H54 (cell line): ENCODE data around the gene KRT72.

Experiments used
- DNase-seq: peaks from one replicate; pipeline ENCODE4 v3.0.0; 2011; ENCODE audit warnings: low spot score, mixed read lengths; ENCODE audit not compliant: insufficient read length
- FAIRE-seq: peaks from 3 replicates; lab custom pipeline; 2011; peaks lifted over from hg19 to GRCh38; lab: Jason Lieb, UNC
- POLR2A ChIP-seq: IDR thresholded peaks from 2 replicates; pipeline ENCODE4 v1.6.1; 2011; ENCODE audit warnings: low read depth, mild to moderate bottlenecking, low read length

Gene KRT72

DNA sequence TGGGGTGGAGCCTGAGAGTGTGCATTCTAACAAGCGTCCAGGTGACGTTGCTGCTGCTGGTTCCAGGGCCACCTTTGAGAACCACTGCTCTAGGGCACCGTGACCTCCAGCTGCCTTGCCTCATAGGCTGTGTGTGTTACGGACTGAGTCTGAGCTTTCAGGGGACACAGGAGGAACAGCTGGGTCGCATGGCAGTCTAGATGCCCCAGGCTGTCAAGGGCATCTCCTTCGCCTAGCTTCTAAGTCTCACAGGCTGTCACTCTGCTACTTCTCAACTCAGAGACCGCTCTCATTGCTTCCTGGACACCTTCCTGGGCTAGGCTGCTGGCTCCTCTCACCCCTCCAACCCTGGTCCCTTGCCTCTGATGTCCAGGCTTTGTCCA is 16.1 kb upstream of the KRT72 start:
- no peak for FAIRE-seq
- TF ChIP-seq POLR2A: no peak

DNA sequence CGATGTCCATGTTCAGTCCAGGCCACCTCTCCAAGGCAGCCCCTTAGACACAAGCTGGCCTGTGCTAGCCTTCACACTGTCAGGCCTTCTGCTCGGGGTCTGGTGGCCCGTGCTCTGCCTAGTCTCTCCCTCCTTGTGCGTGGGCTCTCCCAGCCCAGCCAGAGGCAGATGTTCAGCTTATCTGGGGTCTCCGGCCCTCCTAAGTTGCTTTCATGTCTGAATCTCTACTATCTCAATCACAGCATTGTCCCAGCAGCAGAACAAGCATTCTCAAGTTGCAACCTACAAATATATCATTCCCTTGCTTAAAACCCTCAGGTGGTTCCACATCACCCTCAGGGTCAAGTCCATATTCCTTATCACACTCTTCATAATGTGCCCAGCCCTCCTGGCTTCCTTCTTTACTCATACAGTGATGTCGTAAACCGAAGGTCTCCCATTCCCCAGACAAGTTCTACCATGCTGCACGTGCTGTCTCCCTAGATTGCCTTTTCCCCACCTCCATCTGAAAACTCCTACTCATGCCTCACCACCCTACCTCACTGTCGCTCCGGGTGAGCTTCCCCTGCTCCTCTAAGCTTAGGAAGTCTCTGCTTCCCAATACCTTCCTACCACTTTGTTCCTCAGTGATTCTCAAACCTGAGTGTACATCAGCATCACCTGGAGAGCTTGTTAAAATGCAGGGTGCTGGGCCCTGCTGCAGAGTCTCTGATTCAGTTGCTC is 15.6 kb upstream of the KRT72 start:
- DNase-seq (no peak), FAIRE-seq (no peak)
- no peak for TF ChIP-seq POLR2A

More for the DNA sequence above, 16.1 kb upstream of the KRT72 start:
- DNase-seq: no peak

DNA sequence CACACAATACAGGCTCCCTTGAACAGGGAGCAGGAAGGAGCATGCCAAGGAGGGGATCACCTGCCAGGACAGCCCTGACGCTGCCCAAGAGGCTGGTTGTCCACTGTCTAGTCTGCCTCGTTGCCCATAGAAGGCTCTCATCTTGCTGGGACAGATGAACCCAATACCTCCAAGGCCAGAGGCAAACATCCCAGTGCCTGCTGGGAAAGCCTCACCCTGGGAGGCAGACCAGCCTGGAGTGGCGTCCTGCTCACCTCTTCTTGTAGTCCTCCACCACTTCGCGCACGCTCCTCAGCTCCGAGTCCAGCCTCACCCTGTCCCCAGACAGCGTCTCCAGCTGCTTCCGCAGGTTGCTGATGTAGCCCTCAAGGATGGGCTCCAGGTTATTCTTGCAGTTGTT is 14.6 kb upstream of the KRT72 start:
- TF ChIP-seq POLR2A: no peak
- no peak for DNase-seq
- FAIRE-seq: no peak

DNA sequence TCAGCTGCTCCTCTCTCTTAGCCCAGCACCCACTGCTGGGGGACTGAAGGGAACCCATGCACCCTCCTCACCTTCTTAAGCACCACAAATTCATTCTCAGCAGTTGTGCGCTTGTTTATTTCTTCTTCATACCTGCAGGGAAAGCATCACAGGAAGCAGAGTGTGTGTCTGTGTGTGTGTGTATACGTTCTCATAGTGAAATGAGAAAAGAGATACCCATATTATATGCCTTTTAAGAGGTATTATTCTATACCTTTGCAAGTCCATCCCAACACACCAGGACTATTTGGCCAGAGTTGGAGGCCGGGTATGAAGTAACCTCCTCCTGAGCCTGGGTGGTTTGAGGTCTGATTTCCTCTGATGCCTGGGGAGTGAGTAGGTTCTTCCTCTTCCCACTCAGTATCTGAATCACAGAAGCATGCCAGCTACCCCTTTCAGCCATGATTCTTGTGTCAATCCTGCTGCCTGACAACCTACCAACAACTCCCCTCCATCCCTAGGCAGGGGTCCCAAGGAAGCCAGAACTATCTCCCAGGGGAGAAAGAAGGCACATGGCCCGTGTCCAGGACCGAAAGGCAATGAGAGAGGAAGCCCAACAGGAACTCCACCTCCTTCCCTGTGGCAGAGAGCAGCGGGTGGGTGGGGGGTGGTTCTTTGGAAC is 14.1 kb upstream of the KRT72 start:
- DNase-seq: no peak
- no peak for FAIRE-seq
- no peak for TF ChIP-seq POLR2A

DNA sequence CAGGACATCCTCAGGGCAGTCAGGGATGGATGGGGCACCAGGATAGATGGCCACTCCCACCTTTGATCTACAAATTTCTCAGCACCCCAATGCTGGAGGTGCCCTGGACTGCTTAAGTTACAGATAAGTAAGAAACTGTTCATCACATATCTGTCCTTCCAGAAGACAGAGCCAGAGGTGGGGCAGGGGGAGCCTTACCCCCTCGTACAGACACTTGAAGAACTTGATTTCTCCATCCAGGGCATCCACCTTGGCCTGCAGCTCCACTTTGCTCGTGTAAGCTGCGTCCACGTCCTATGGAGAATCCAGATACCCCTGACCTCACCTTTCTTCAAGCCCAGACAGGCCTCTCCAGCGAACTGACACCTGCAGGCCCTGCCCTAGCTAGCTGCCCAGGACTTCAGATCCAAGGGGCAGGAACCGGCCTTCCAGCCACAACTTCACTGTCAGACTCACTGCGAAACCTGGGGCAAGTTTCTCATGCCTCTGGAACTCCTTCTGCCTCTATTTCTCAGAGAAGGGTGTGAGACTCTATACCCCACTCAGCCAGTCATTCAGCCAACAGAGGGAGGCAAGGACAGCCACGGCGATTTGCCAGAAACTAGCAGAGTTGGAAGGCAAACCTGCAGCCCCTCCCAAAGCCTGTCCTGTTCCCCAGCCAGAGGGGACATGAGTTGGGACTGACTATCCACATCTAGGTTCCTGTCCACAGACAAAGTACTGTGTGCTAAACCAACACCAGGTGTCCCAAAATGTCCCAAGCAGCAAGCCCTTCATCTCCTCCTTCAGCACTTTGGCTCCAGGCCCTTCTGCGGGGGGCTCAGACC is 13.3 kb upstream of the KRT72 start:
- DNase-seq (no peak), FAIRE-seq (no peak)
- TF ChIP-seq POLR2A: no peak

DNA sequence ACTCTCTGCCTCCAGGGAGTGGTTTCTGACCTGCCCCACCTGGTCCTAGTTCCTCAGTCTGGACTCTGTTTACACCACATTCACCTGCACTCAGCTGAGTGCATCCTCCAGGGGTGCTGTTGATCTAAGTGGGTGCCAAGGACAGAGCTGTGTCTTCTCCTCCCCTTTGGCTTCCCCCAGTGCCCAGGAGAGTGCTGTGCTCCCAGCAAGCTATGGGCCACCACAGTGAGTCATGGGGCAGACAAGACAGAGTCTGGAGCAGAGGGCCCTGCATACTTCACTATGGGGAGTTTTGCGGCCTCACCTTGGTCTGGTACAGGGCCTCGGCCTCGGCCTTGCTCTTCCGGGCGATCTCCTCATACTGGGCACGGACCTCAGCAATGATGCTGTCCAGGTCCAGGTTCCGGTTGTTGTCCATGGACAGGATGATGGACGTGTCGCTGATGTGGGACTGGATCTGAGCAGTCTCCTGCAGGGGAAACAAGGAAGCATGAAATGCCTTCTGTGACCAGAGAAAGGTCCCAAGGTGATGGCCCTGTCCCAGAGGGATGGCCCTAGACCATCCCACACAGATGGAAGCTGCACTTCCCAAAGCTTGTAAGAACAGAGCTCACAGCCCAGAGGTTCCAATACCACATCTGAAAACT is 12.2 kb upstream of the KRT72 start:
- no peak for DNase-seq
- no peak for FAIRE-seq
- TF ChIP-seq POLR2A: no peak

DNA sequence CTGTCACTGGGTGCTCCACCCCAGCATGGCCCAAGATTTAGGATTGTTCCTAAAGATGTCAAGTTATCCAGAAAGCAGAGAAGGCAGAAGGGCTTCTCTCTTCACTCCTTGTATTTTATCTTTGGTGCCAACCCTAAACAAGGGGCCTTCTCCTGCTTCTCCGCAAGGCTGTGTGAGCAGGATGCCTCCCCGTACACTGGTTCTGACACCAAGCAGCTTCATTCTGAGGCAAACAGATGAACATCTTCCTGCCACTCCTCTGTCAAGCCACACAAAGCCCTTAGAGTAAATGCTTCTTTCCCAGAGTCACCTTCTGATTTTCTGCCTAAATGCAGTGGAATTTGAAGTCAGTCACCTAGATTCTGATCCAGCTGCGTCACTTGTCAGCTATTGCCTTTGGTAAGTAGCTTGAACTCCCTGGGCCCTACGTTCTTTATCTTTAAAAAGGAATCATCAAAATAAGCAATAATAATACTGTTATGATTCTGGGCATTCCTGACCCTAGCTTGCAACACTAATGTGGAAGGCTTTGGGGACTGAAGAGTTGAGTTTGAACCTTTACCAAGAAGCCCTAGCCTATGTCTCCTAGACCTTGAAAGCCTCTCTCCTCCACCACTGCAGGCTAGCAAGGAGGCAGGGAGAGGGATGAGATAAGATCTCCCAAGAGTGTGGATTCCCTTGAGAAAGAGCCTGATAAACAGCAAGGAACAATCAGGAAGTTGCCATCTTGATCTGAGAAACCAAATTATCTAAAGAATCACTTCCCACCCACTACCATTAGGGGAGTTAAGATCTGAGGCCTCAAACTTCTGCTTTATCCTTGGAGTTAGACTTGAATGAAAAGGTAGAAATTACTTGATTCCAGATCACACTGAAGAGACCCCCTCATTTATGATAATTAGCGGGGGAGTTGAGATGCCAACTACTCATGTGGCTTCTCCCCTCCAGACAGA is 11.4 kb upstream of the KRT72 start:
- TF ChIP-seq POLR2A: no peak
- FAIRE-seq: no peak
- no peak for DNase-seq

DNA sequence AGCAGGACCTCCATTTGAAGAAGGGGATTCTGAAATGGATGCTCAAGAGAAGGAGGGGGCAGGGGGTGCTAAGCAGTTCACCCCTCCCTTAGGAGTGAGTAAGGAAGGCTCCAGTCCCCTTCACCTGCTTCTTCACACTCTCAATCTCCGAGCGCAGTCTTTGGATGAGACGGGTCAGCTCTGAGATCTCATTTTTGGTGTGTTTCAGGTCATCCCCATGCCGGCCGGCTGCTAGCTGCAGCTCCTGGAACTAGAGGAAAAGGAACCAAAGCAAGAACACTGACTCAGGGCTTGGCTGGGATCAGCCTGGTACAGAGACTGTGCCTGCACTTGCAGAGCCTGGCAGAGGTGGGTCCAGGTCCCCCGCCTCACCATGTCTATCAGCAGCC is 9.8 kb upstream of the KRT72 start:
- DNase-seq (no peak), FAIRE-seq (no peak)
- no peak for TF ChIP-seq POLR2A

DNA sequence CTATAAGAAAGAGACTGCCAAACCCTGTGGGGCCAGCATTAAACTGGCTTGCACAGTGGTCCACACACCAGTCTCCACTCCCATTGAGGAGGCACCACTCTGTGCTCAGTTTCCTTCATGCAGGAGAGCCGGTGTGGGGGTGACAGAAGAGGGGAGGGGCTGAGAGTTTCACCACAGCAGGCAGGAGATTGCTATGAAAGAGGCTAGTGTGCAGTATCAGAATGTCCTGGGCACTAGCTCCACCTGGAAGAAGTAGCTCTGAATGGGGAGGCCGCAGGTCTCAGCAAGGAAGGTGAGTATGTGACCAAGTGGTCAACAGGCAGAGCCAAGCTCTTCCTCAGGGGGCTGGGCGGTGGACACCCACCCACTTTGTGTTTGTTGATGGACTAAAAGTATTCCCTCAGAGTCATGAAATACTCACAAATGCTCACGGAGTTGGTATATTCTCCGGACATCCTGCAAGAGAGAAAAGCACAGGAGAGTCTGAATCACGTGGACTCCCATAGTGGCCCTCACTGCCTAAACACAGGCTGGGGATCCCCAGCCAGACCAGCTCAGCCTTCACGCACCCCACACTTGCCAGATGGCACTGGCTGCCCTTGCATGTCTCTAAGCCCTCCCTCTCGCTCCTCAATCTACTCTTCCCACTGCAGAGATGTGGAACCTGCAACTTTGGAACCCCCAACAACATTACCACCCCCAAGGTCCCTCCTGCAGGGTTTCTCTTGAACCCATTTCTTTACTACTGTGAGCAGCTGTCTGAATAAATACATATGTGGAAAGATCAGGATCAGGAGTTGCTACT is 7.8 kb upstream of the KRT72 start:
- FAIRE-seq (no peak), DNase-seq (no peak)
- no peak for TF ChIP-seq POLR2A

DNA sequence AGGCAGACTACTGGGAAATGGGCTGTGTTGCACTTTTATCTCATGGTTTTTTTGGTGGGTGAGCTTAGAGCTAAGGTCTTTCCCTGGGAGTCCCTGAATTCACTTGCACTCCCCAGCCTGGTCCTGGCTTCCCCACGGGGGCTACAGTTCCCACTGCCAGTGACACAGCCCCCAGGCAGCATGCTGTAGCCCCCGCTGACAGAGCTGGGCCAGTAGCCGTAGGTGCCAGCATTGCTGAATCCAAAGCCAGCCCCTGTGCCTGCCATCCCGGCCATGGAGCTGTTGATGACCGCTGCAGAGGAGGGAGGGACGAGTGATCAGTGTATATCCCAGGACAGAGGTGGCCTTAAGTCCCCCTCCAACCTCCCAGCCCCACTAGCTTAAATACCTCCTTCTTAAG is 6.9 kb upstream of the KRT72 start:
- no peak for TF ChIP-seq POLR2A
- no peak for DNase-seq
- FAIRE-seq: no peak

DNA sequence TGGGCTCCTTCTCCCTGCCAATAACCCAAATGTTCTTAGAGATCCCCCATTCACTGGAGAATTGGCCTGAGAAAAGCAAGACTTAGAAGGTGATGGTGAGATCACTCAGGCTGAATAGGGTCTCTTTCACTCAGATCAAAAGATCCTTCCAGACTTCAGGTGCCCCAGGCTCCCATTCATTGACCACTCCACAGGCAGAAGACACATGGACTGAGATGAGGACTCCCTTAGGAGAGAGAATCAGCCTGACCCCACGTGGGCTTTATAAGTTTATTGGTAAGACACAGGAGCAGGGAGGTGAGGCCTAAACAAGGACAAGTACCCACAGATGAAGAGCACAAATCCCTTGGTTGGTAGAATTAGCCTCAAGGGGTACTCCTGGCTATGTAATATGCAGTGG is 6.1 kb upstream of the KRT72 start:
- FAIRE-seq: no peak
- no peak for DNase-seq
- TF ChIP-seq POLR2A: no peak

DNA sequence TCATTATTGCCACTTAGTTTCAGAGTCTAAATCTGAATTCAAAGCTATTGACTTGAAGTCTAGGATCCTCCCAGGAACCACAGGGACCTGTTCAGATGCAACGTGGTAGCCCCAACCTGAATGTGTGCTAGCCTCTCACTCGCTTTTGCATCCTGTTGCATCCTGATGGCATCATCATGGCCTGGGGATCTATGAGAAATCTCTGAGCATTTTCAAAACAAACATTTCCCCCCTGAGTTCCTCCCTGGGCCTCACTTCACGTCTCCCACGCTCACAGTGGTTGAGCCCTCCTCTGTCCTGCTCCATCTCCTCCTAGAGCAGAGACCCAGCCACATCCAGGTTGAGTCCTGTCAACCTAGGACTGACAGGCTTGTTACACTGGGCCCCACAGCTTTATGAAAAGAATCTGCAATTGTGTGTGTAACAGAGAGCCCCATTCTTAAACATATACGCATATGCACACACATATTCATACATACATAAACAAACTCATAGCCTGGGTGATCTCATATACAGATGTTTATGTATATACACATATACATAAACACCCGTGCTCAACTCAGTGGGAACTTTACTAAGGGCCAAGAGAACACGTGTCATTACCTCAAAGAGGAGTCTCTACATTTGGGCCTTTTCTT is 5.4 kb upstream of the KRT72 start:
- TF ChIP-seq POLR2A: no peak
- DNase-seq (no peak), FAIRE-seq (no peak)

DNA sequence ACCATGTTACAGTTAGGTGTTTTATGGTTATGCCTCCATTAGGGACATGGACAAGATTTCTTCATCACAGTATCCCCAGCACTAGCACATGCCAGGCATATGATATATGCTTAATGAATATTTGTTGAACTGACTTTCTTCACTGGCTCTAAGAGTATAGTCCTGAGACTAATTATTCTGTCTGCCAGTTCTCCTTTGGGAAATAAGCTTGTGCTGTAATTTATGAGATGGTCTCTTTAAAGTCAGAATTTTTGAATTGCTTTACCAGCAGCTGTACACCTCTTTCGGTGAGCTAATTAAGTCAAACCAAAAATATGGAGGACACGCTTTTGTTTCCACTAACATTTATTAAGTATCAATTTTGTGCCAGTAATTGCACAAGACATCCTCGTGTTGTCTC is 4.8 kb upstream of the KRT72 start:
- FAIRE-seq (no peak), DNase-seq (no peak)
- no peak for TF ChIP-seq POLR2A
